ENCODE results near the gene SET. TPM values are rescaled to one million over a fixed set of nuclear protein-coding genes. Genes with fewer than 3 reads are reported as not detected.
"Not testable (repeated sequence)": the region's sequence is repeated elsewhere in the genome, so short reads cannot be mapped to it uniquely, and the experiment has no call there.

The SET gene
- polyA plus RNA-seq, 12 donors: 269 to 6,798 (median 356) TPM

DNA sequence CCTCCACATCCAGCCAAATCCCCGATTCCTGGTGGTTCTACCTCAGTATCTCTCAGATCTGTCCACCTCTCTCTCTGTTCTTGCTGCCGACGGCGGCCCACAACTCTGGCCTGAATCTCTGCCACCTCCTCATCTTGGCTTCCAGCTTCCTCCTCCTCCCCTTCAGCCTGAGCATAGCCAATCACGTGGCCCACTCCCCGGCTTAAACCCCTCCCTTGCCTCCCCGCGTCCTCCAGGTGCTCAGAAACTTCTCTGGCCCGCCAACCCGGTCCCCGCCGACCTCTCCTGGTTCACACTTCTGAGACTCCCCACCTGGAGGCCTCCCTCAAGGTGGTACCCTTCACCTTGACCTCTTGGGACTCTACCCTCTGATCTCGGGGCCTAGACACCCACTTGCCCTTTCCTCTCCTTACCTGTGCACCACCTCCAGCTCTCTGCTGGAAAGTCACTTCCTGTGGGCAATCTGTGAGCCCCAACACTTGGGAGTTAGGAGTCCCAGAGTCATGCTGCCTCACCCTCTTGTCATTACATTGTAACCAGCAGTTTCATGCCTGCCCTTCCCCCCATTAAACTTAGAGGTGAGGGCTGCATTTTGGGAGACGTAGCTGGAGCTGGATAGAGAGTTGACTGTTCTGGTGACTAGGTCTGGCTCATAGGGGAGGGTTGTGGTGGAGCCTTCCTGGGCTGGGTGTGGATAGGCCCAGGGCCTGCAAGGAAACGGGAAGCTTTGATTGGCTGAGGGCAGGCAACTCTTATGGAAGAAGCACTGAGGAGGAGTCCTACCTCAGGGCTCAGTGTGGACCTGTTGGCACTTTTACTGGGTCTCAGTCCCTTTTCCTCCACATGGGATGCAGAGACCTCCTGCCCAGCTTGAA is 4.5 kb upstream of the SET start:
- DNase-seq: peak; percentile 85

DNA sequence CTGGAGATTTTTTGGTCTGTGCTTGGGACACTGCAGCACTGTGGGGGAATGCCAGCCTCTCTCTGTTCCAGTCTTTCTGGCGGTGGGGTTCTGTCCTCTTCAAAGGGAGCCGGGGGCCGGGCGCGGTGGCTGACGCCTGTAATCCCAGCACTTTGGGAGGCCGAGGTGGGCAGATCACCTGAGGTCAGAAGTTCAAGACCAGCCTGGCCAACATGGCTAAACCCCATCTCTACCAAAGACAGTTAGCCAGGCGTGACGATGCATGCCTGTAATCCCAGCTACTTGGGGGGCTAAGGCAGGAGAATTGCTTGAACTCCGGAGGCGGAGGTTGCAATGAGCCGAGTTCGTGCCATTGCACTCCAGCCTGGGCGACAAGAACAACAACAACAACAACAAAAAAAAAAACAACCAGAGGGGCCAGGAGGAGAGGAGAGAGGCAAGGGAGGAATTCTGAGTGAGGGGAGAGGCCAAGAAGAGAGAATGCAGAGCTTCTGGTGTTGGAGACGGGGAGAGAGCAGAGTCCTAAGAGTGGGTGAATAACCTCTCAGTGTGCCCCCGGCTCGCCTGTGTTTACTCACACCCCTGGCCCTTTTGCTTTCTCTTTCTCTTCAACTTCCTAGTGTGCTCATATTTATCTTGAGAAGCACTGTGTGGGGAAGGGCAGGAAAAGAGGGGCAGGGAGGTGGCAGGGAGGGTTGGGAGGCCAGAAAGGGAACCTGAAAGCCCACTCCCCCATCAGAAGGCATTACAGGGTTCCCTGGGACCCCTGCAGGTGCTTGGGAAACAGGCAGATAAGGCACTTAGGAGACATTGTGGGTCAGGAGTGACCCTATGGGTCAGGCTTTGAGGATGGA is 3.2 kb upstream of the SET start:
- DNase-seq: no peak

DNA sequence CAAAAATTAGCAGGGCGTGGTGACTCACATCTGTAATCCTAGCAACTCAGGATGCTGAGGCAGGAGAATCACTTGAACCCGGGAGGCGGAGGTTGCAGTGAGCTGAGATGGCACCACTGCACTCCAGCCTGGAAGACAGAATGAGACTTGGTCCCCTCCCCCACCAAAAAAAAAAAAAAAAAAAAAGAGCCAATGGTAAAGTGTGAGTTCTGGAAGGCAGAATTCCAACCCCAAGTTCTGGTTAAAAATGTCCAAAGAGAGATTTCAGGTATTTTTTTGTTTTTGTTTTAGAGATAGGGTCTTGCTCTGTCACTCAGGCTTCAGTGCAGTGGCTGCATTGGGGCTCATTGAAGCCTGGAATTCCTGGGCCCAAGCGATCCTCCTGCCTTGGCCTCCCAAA is 1.6 kb upstream of the SET start:
- no peak for DNase-seq

DNA sequence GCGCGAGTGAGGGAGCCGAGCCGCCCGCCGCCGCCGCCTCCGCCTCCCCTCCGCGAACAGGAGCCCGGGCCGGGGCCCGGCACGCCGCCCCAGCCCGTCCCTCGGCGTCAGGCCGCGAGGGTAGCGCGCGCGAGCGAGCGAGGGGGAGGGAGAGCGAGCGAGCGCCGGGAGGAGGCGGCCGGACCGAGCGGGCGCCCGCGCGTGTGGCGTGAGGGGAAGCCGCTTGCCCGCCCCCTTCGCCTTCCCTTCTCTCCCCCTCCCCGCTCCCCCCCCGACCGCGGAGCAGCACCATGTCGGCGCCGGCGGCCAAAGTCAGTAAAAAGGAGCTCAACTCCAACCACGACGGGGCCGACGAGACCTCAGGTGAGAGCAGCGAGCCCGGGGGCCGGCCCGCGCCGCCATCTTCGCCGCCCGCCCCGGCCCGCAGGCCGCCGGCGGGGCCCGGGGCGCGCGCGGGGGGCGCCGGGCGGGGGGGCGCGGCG is 312 bp downstream of the SET start:
- DNase-seq: peak; percentile 51

DNA sequence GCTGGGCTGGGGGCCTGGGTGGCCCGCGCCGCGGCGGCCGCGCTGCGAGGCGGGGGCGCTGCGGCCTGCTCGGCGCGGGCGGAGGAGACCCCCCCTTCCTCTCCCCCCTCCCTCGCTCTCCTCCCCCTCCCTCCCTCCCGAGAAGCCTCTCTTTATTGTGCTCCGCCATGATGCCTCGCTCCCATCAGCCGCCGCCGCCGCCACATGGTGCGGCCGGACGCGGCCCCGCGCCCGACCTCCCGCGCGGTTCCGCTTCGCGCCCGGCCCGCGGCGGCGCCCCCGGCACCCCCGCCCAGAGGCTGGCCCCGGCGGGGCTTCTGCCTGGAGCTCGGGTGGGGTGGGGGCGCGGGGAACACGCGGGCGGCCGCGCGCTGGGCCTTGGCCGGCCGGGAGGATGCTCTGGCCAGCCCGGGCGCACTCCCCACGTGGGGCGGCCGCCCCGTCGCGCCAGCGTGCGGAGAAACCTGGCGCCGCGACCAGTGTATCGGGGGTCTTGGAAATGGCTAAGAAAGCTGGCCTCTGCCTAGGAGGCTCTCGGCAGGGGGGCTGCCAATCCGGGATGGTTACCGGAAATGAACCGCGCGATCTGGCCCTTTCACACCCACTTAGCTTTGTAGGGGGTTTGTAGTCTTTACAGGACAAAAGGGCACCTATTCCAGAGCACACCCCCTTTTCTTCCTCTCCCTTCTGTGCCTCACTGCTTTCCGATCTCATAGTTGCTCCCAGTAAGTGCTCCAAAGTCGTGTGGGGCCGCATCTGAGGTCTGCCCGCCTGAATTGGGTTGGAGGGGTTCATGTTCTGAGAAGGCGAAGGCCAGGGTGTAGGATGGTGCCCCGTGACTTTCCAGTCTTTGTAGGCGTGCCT is 1.0 kb downstream of the SET start:
- no peak for DNase-seq

DNA sequence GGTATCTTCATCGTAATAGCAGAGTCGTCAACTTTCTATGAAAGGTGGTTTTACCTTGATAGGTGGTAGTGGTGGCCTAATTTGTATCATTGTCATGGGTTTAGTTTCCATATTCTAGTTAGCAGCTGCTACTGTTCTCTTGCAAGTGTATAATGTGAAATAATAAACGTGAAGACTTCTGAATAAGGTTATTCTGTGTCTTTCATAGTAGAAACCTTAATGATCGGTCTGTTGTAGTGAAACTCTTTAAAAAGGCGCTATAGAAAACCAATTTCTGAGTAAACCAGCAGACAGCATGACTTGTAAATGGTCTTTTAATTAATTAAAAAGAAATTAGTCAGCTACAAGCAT is 1.6 kb downstream of the SET start:
- DNase-seq: no peak

DNA sequence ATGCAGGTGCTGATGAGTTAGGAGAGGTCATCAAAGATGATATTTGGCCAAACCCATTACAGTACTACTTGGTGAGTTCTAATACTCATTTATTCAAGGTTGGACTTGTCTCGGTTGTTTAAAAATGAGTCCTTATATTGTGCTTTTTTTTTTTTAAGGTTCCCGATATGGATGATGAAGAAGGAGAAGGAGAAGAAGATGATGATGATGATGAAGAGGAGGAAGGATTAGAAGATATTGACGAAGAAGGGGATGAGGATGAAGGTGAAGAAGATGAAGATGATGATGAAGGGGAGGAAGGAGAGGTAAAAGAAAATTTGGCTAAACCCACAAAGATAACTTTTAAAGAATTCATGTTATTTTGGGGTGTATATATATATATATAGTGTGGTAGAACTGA is 4.7 kb downstream of the SET start:
- not testable (repeated sequence) for DNase-seq

DNA sequence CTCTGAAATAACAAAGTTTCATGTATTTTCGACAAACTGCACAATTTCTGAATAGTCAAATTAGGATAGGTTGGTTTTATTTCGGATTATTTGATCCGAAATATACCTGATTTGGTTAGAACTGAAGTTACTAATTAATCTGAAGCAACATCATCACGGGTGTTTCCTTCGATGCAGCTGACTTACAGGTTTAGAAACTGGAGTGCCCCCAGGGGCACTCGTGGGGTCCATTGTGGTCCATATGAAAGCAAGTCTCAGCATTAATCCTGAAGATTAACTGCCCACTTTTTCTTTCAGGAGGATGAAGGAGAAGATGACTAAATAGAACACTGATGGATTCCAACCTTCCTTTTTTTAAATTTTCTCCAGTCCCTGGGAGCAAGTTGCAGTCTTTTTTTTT is 5.3 kb downstream of the SET start:
- DNase-seq: no peak

DNA sequence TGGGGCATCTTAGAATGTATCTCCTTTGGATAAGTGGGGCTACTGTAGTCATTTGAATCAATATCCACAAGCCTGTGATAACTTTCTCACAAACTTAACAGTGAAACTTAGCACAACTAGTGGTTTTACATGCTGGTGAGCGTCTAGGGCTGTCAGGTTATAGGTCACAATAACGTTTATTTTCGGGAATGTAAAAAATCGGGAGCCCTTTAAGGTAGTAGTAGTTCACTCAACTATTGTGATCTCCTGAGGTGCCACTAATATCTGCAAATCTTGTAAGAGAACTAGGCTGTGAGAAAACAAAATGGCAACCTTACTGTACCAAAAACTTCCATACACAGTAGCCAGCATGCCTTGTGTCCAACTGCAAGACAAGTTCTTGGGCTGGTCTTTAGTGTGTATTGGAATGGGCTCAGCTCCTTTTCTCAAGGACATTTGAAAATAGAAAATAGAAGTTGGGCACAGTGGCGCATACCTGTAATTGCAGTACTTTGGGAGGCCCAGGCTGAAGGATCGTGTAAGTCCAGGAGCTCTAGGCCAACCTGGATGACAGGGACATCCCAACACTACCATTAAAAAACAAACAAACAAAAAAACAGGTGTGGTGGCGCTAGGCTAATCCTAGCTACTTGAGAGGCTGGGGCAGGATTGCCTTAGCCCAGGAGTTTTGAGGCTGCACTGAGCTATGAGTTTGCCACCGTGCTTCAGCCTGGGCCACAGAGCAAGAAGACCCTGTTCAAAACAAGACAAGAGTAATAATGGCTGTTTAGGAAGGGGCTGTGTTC is 8.1 kb downstream of the SET start:
- DNase-seq: no peak

DNA sequence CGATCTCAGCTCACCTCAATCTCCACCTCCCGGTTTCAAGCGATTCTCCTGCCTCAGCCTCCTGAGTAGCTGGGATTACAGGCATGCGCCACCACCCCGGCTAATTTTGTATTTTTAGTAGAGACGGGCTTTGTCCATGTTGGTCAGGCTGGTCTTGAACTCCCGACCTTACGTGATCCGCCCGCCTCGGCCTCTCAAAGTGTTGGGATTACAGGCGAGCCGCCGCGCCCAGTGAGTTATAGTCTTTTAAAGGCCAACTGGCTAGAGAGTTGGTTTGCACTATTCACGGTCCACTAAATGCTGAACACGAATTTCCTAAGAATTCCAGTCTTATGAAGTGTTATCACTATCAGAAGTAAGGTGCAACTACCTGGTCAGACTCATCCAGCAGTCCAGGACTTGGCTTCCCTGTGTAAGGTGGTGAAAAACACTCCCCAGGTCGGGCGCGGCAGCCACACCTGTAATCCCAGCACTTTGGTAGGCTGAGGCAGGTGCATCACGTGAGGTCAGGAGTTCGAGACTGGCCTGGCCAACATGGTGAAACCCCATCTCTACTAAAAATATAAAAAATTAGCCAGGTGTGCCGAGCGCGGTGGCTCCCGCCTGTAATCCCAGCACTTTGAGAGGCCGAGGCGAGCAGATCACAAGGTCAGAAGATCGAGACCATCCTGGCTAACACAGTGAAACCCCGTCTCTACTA is 10.2 kb downstream of the SET start:
- DNase-seq: not testable (repeated sequence)

DNA sequence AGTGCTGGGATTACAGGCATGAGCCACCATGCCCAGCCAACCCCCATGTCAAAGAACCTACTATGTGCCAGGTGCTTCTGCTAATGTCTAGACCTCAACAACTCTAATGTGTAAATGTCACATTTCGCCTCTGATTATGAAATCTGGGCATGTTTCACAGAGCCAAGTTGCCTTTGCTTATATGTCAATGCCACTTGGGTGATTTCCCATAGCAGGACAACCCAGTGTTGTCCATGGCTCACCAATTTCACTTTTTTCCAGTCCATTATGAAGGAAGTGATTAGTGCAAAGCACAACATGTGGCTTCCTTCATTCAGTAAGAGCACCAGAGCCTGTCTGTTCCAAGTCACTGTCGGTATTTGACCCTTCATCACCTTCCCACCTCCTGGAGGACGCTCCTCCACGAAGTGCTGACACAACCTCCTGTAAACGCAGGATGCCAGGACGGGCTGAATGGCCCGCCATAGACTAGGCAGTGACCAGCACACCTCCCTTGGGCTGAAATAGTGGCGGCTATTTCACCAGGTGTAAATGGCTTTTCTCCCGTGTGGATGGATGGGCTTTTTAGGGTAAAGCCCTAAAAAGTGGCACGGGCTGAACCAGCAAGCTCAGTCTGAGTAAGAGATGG is 12.3 kb downstream of the SET start:
- DNase-seq: no peak

DNA sequence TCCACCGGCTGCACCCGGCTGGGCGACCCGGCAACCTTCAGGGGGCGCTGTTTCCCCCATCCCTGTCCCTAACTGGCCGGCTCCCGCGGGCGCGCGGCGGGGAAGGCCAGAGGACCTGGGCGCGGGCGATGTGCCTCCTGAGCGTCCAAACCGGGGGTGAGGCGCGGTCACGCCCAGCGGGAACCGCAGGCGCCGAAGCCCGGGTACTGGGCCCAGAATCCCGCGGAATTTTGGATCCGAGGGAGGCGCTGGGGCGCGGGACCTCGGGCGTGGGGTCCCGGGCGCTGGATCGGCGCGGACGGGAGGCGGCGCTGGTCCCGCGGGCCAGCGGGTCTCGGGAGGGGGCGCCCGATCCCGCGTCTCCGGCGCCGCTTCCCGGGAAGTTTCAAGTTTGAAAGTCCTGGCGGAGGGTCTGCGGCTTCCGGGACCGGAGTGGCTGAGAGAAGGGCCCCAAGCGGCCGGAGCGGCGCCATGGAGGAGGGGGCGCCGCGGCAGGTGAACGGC is 13.5 kb downstream of the SET start, which contains the start of gene PKN3:
PKN3 (plus strand) TSS at position 59 of the 504 bp plus-strand sequence; CDS start at position 472, 413 bp downstream.
- DNase-seq: peak; percentile 87

DNA sequence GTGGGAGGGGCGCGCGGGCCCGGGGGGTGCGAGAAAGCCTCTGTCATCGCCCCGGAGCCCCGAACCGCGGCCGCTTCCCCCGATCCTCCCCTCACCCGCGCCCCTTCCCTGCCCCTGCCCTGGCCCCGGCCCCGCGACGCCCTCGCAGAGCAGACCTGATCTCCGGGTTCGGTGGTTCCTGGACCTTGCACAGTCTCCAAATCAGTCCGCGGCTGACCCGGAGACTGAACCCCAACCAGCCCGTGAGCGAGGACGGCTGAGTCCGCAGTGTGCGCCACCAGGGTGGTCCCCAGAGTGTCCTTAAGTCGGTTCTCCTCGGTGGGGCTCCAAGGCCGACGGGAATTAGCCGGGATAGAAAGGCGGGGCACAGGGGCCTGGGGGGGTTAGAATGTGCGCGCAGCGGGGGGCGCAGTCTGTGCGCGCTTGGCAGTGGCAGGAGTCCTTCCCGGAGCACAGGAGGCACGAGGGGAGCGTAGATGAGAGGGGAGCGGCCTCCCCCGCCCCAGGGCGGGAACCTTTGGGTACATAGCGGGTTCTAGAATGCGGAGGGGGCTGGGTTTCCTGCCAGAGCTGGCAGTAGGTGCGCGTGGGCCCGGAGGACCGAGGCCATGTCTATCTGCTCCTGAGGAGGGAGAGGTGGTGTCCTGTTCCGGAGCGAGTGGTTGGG is 14.1 kb downstream of the SET start:
- DNase-seq: no peak

DNA sequence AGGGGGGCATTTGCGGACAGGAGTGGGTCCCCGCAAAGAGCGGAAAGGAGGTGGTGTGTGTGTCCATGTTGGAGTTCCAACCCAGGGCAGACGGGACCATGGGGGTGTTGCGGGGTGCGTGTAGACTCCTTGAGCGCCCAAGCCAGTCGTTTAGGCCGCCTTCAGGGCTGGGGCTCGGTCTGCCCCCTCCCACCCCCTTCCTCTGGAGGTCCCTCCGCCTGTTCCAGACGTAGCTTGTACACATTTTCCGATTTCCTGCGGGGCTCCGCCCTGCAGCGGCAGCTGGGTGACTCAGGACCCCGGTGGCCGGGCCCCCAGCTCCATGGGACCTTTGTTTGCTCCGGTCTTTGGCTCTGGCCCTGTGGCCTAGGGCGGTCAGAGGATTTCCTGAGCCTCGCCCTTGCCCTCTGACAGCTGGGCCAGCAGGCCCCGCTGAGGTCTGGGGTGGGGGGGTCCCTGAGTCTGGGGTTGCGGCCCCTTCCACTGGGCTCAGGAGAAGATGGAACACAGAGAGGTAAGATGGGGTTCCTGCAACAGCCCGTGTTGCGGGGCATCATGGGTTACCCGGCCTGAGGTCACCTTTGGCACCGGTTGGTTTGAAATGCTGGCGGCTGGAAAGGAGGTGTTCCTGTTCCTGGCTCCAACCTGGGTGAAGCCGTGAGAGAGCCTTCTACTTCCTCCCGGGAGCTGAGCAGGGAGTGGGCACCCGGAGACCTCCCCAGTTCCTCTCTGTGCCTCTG is 14.8 kb downstream of the SET start:
- DNase-seq: no peak

DNA sequence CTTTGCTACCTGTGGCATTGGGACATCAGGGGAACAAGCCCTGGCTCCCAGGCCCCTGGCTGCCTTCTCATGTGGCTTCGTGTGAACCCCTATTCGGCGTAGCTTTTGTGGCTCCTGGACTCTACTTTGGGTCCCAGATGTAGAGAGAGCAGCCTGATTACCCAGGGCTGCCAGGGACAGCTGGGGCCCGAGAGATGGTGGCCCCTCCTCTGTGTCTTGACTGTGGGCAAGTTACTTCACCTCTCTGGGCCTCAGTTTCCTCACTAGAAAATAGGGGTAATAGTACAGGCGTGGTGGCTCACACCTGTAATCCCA is 15.3 kb downstream of the SET start:
- no peak for DNase-seq

DNA sequence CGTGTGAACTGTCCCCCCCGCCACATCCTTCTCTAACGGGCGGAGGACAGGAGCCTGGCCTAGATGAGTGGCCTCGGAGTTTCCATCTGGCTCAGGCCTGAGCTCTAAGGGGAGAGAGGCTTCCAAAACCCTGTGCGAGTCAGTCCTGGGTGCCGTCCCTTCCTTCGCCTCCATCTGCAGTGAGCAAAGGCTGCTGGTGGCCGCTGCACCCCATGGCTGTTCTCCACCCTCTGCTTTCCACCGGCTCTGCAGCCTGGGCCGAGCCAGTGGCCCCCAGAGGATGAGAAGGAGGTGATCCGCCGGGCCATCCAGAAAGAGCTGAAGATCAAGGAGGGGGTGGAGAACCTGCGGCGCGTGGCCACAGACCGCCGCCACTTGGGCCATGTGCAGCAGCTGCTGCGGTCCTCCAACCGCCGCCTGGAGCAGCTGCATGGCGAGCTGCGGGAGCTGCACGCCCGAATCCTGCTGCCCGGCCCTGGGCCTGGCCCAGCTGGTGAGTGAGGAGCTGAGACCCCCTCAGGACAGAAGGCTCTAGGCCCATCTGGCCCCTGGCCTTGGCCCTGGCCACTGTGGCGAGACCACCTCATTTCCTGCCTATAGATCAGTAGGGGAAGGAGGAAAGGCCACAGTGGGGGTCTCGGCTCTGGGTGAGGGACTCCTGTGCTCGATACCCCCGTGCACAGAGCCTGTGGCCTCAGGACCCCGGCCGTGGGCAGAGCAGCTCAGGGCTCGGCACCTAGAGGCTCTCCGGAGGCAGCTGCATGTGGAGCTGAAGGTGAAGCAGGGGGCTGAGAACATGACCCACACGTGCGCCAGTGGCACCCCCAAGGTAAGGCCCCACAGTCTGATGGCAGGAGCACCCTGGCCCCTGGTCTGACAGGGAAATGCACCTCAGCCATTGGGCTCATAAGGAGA is 16.3 kb downstream of the SET start:
- no peak for DNase-seq

DNA sequence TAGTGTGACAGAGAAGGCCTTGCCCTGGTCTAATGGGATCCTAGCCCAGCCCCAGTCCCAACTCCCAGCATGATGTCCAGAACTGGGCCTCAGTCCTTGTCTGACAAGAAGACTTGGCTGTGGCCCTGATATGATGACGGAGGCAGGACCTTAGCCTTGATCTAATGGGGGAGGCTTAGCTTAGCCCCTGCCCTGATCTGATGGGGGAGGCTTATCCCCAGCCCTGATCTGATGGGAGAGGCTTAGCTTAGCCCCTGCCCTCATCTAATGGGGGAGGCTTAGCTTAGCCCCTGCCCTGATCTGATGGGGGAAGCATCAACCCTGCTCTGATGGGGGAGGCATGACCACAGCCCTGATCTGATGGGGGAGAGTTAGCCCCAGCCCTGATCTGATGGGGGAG is 17.0 kb downstream of the SET start:
- no peak for DNase-seq
